ENCODE results near the gene FCN1. TPM values are rescaled to one million over a fixed set of nuclear protein-coding genes. Genes with fewer than 3 reads are reported as not detected.

Gene FCN1
- total RNA-seq, 1 donor from 2014 or later, result not detected

DNA sequence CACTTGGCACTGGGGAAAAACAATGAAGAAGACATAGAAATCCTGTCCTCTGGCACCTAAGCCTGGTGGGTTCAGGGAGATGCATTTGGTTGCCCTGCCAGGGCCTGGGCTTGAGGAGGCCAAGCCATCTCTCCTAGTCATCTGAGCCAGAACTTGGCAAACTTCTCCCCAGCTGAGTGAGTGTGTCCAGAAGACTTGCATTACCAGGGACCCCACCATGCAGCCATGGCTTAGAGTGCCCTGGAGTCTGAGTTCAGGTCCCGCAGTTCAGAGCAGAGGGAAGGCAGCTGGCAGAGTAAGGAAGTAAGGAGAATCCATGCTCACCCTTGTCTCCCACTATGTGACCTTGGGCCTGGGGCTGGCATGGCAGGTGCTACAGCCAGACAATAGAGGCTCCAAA lies 37.4 kb upstream of the FCN1 start:
- no peak for DNase-seq (ENCODE audit: low spot score)
- TF ChIP-seq, protein P1, sequence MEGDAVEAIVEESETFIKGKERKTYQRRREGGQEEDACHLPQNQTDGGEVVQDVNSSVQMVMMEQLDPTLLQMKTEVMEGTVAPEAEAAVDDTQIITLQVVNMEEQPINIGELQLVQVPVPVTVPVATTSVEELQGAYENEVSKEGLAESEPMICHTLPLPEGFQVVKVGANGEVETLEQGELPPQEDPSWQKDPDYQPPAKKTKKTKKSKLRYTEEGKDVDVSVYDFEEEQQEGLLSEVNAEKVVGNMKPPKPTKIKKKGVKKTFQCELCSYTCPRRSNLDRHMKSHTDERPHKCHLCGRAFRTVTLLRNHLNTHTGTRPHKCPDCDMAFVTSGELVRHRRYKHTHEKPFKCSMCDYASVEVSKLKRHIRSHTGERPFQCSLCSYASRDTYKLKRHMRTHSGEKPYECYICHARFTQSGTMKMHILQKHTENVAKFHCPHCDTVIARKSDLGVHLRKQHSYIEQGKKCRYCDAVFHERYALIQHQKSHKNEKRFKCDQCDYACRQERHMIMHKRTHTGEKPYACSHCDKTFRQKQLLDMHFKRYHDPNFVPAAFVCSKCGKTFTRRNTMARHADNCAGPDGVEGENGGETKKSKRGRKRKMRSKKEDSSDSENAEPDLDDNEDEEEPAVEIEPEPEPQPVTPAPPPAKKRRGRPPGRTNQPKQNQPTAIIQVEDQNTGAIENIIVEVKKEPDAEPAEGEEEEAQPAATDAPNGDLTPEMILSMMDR (IDR thresholded peaks at IDR 0.05; ENCODE audit: unreplicated experiment), result no peak
- H3K36me3 Mint-ChIP-seq (ENCODE audit: low read depth, unreplicated experiment), result no peaks in the 10 kb centered on the region
- H3K4me1 Mint-ChIP-seq (ENCODE audit: unreplicated experiment), result no peaks in the 10 kb centered on the region
- H3K9me3 Mint-ChIP-seq (ENCODE audit: unreplicated experiment), result no peaks in the 10 kb centered on the region
- H3K4me3 Mint-ChIP-seq (ENCODE audit: unreplicated experiment), result no peak overlapping the region
- H3K27ac Mint-ChIP-seq (ENCODE audit: unreplicated experiment), result no peak overlapping the region
- no peaks in the 10 kb centered on the region for H3K27me3 Mint-ChIP-seq (ENCODE audit: unreplicated experiment)

DNA sequence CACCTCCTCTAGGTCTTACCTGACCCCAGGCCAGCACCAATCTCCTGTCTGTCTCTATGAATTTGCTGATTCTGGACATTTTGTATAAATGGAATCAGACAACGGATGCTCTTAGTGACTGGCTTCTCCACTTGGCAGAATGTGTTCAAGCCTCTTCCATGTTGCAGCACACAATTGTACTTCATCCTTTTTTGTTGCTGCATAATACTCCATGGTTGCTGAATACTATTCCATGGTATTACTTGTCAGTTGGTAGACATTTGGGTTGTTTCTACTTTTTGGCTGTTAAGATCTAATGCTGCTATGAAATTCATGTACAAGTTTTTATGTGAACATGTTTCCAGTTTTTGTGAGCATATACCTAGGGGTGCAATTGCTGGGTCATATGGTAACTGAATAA lies 34.3 kb upstream of the FCN1 start:
- H3K36me3 Mint-ChIP-seq (ENCODE audit: low read depth, unreplicated experiment), result no peaks in the 10 kb centered on the region
- no peaks in the 10 kb centered on the region for H3K4me1 Mint-ChIP-seq (ENCODE audit: unreplicated experiment)
- DNase-seq (ENCODE audit: low spot score), result no peak
- no peaks in the 10 kb centered on the region for H3K27me3 Mint-ChIP-seq (ENCODE audit: unreplicated experiment)
- TF ChIP-seq, protein P1 (IDR thresholded peaks at IDR 0.05; ENCODE audit: unreplicated experiment), result no peak
- no peaks in the 10 kb centered on the region for H3K9me3 Mint-ChIP-seq (ENCODE audit: unreplicated experiment)
- no peak overlapping the region for H3K4me3 Mint-ChIP-seq (ENCODE audit: unreplicated experiment)
- no peak overlapping the region for H3K27ac Mint-ChIP-seq (ENCODE audit: unreplicated experiment)

DNA sequence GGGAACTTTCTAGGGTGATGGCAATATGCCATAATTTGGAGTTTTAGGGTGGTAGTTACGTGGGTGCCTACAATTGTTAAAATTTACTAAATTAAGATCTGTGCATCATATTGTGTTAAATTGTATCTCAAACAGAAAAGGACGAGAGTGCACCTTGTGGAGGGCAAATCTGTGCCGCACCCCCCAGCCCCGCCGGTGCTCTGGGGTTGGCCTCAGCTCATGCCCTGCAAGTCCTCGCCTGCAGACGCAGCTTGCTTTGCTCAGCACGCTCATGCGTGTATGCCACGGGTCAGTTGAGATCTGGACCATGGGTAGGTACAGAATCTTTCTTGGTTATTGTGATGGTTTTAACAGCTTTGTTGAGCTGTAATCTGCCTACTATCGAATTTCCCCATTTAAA lies 33.7 kb upstream of the FCN1 start:
- no peaks in the 10 kb centered on the region for H3K36me3 Mint-ChIP-seq (ENCODE audit: low read depth, unreplicated experiment)
- no peak overlapping the region for H3K27ac Mint-ChIP-seq (ENCODE audit: unreplicated experiment)
- TF ChIP-seq, protein P1 (IDR thresholded peaks at IDR 0.05; ENCODE audit: unreplicated experiment), result no peak
- DNase-seq (ENCODE audit: low spot score), result no peak
- H3K9me3 Mint-ChIP-seq (ENCODE audit: unreplicated experiment), result no peaks in the 10 kb centered on the region
- no peaks in the 10 kb centered on the region for H3K27me3 Mint-ChIP-seq (ENCODE audit: unreplicated experiment)
- no peaks in the 10 kb centered on the region for H3K4me1 Mint-ChIP-seq (ENCODE audit: unreplicated experiment)
- no peak overlapping the region for H3K4me3 Mint-ChIP-seq (ENCODE audit: unreplicated experiment)

DNA sequence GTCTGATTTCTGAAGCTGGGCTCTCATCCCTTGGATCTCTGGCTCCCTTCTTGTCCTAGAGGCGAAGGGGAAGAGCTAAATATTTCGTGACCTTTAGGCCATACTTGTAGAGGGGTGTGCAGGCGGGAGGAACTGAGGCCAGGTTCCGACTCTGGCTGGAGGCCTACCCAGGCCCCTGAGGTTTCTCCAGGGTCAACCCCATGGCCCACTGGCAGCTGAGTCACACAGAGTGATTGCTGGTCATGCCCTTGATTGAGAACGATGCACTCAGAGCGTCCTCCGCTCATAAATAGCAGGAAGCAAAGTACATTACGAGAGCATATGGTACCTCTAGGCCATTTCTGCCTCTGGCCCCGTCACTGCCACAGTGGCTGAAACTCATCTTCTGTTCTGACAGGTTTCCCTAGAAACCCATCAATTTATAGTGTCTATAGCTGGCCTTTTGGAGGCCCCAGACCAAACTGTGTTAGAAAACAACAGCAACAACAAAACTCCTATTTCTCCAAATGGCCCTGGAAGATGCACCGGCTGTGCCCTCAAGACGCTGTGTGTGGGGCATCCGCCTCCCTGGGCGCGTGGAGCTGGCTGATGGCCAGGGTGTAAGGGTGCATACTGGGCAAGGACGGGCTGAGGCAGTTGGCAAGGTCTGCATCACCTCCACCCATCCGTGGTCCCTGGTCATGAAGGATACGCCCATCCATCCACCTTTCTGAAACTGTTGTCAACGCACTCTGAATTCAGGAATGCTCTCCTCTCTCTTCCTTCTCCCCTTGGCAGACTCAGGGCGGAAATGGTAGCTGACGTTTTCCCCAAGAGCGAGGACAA lies 32.9 kb upstream of the FCN1 start:
- no peaks in the 10 kb centered on the region for H3K4me1 Mint-ChIP-seq (ENCODE audit: unreplicated experiment)
- H3K27ac Mint-ChIP-seq (ENCODE audit: unreplicated experiment), result no peak overlapping the region
- H3K4me3 Mint-ChIP-seq (ENCODE audit: unreplicated experiment), result no peak overlapping the region
- DNase-seq (ENCODE audit: low spot score), result no peak
- no peaks in the 10 kb centered on the region for H3K36me3 Mint-ChIP-seq (ENCODE audit: low read depth, unreplicated experiment)
- H3K27me3 Mint-ChIP-seq (ENCODE audit: unreplicated experiment), result no peaks in the 10 kb centered on the region
- H3K9me3 Mint-ChIP-seq (ENCODE audit: unreplicated experiment), result no peaks in the 10 kb centered on the region
- TF ChIP-seq, protein P1 (IDR thresholded peaks at IDR 0.05; ENCODE audit: unreplicated experiment), result no peak

DNA sequence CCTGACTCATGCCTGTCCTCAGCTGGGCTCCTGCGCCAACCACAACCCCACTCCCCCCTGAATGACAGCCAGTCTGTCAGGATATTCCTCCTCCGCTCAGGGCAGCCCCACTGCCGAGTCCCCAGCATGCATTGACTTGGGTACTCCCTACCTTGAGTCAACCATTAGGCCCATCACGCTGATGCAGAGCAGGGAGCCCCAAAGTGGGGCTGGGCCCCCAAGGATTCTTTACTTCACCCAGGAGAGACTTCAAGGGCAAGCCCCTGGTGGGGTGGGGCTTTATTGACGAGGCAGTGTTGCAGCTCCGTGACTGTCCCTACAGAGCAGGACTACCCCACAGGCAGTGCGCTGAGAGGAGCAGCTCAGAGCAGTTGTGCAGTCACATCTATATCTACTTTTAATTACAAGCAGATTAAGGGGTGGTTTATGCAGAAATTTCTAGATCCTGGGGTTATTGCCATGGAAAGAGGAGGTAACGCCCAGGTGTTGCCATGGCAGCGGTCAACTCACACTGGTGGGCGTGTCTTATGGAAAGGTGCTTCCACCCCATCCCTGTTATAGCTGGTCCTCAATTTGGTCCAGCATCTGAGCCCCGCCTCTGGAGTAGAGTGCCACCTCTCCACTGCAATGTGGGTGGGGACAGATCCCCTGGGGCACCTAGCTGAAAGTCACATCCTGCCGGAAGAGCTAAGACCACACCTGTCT lies 32.1 kb upstream of the FCN1 start:
- no peaks in the 10 kb centered on the region for H3K9me3 Mint-ChIP-seq (ENCODE audit: unreplicated experiment)
- TF ChIP-seq, protein P1 (IDR thresholded peaks at IDR 0.05; ENCODE audit: unreplicated experiment), result no peak
- no peaks in the 10 kb centered on the region for H3K36me3 Mint-ChIP-seq (ENCODE audit: low read depth, unreplicated experiment)
- DNase-seq (ENCODE audit: low spot score), result no peak
- H3K4me1 Mint-ChIP-seq (ENCODE audit: unreplicated experiment), result no peaks in the 10 kb centered on the region
- H3K27me3 Mint-ChIP-seq (ENCODE audit: unreplicated experiment), result no peaks in the 10 kb centered on the region
- H3K4me3 Mint-ChIP-seq (ENCODE audit: unreplicated experiment), result no peak overlapping the region
- H3K27ac Mint-ChIP-seq (ENCODE audit: unreplicated experiment), result no peak overlapping the region
